Activated CD4-positive, alpha-beta T cell treated with anti-CD3 and anti-CD28 coated beads, Interleukin-2, amount 50 U/mL, for 4 hours (primary cell): ENCODE data around the gene SCAMP5.

ENCODE experiments used
- DNase-seq, 2 experiments: peaks; one replicate each; pipeline ENCODE4 v3.0.0-alpha.2; 2020

Gene SCAMP5

DNA sequence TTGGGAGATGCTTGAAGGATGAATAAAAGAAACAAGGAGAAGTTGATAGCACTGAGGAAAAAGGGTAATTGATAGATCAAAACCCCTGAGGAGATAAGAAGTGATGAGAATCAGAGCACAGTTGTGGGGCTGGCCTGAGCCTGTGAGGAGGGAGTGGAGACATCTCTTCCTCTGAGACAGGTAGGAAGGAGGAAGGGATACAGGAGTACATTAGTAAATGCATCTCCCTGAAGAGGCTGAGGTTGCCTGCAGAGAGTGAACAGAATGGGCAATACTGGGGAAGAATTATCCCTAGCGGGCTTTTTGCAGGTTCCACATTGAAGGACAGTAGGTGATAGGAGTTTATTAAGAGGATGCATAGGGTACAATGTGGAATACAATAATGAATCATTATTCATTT, 17.3 kb upstream of the SCAMP5 start:
- DNase-seq: no peak

DNA sequence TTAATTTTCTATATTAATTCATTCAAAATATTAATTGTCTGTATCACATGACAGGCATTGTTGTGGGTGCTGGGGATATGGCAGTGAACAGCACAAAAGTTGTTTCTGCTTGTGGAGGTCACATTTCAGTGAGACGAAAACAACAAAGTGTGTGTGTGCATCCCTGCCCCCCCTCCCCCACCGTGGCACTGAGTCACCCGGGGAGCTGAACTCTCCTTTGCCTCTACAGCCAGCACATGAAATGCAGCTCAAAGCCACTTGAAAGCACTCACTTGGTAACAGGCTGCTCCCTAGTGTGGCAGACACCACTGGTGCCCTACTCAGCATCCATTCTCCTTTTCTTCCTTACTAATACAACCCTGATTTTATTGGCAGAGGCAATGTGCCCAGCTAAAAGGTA, 16.9 kb upstream of the SCAMP5 start:
- peak in 1 of 2 experiments; percentile 31 for DNase-seq

DNA sequence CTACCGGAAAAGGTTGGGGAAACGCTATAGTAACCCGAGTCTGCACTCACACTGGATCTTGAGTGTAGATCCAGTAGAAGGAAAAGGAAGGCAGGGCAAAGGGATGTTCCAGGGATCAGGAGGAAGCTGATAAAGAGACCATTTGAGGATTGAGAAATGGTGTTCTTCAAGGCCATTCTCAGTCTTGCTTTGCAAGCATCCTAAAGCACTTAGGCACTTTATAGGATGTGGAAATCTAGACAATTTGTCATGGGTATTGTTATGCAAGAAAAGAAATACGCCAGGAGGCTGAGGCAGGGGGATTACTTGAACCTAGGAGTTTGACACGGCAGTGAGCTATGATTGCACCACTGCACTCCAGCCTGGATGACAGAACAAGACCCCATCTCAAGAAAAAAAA, 13.2 kb upstream of the SCAMP5 start:
- no peak for DNase-seq

DNA sequence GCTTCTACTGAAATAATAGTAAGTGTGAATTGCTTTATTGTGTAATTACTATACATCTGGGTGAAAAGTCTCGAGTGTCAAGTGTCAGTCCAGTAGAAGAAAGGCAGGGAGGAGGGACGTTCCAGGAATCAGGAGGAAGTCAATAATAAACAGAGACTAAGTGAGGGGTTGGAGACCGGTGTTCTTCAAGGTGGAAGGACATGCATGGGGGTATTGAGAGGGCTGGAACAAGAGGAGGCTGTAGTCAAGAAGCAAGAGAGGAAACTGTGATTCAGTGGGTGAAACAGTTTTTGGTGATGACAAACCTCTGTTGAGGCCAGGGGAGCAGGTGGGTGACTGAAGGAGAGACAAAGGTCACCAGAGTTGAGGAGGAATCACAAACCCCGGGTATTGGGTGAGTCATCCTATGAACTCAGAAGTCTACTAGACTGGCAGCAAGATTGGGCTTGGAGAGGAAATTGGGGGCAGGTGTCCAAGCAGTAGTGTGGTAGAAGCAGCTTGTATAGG, 11.6 kb upstream of the SCAMP5 start:
- DNase-seq: peak; percentile 10 to 25

DNA sequence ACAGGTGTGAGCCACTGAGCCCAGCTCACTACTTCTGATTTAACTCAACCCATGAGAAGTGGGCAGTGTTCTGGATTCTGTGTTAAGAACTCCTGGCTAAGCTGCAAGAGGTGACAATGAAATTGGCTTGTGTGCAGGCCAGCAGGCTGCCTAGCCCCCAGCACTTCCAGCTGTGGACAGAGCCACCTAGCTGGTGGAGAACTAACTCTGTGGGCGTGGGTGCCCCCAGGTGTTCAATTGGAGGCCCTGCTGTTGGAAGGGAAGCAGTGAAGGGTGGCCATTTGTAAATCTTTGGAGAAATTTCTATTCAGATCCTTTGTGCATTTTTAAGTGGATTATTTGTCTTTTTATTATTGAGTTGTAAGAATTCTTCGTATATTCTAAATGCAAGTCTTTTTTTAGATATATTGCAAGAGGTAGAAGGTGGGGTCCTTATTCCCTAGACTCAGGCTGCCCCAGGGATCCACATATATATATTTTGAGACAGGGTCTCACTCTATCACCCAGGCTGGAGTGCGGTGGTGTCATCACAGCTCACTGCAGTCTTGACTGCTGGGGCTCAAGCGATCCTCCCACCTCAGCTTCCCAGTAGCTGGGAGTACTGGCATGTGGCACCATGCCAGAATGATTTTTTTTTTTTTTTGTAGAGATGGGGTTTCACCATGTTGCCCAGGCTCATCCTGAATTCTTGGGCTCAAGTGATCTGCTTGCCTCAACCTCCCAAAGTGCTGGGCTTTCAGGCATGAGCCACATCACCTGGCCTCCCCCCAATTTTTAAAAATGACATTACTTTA, 7.2 kb upstream of the SCAMP5 start:
- peak in 1 of 2 experiments; percentile 9 for DNase-seq

DNA sequence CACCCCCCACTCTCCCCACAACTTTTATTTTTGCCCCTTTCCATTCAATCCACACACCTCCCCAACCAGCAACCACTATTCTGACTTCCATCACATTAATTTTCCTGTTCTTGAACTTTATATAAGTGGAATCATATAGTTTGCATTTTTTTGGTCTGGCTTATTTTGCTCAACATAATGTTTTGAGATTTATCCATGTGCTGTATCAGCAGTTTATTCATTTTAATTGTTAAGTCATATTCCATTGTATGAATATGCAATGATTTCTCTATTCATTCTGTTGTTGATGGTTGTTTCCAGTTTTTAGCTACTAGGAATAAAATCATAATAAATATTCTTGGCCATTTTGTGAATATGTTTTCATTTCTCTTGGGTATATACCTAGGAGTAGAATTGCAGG, 5.8 kb upstream of the SCAMP5 start:
- no peak for DNase-seq

DNA sequence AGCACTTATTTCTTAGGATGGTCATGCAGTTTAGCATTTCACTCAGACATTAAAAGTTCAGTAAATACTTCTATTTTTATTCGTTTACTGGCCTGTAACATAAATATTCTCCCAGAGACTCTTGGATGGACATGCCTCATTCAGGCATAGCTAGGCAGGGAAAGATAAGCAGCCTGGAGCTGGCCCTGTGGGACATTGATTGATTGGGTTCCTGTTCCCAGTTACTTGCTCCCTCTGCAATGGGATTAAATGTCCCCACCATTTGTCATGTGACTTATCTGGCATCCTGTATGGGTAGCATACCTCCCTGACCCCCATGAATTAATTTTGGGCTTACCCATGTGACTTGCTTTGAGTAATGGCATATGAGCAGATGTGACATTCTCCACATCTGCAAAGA, 2.7 kb upstream of the SCAMP5 start:
- no peak for DNase-seq

DNA sequence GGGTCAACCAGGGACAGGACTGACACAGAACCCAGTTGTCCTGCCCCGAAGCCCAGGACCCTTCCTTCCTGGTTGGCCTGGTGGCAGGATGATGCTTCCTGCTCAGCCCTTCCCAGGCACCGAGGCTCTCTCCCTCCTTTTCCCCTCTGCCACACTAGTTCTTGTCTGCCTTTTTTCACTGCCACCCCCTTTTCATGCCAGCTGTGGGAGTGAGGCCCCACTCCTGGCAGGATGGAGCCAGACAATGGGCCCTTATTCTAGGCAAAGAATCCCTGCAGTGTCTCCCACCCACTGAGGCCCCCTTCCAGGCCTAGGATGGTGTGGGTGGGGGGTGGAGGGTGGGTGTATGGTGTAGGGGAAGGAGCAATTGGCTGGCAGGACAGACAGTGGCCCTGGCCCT, 1.1 kb upstream of the SCAMP5 start:
- DNase-seq: no peak

DNA sequence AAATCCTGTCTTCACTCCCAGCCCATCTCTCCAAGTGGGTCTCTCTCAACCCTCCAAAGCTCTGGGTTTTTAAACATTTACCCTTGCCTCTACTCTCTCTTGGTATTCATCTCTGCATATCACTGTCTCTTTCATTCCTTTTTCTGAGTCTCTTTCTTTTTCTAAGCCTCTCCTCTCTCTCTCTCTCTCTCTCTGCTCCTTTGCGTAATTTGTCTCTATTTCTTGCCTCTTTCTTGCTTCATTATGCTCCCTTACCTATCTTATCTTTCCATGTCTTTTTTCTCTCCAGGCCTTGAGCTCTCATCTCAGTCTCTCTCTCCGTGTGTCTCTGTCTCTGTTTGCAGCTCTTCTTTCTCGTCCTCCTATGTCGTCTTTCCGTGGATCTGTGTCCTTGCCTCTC, 678 bp upstream of the SCAMP5 start:
- no peak for DNase-seq

DNA sequence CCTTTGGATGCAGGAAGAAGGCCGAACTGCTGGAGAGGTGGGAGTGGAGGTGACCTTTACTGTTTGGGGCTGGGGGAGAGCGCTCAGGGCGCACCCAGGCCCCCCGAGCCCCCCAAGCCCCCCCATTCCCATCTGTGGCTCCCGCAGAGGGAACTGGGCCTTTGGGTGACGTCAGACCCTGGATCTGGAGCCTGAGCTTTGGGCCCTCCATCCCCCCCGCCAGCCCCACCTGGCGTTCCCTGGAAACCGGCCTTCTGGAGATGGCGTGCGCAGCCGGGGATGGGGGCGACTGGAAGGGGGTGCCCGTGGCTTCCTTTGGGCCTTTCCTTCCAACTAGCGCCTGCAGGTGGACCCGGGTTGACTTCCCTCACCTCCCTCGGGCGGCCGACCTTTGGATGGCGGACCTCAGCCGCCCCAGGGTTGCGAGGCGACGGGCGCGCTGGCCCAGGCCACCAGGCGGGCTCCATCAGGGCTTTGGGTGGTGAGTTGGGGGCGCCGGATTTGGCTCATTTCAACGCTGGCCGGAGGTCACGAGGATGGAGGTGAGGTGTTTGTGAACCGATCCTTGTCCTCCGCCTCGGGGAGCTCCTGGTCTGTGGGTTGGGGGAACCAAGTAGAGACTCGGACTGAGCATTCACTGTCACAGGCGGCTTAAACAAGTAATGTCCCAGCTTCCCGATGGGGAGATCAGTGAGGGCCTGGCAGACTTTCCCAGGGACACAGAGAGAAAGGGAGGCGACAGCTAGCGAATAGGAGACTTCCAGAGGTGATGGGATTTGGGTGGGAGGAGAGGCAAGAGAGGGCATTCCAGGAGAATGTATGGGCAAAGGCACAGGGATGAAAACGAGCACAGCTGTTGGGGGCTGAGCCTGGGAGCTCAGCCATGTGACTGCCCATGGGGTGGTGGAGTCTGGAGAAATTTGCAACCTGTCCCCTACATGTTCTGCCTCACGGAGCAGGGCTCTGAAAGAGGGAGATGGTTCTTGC, 709 bp downstream of the SCAMP5 start:
- DNase-seq: peak in 1 of 2 experiments; percentile 1

DNA sequence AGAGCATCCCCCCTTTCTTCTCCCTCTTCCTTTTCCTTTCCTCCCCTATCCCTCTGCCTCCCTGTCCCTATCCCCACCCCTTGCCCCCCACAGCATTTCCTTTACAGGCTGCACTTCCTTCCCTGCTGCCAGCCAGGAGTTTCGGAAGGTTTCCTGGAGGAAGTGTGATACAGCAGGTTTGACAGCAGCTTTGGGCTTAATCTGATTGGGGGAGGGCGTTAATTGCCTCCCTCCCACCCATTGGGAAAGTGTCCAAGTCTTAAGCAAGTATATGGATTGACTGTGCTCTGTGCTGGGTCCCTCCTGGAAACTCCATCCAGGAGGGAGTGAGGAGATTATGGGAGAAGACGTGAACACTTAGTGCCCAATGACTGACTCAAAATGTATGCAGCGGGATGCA, 1.8 kb downstream of the SCAMP5 start:
- DNase-seq: no peak

DNA sequence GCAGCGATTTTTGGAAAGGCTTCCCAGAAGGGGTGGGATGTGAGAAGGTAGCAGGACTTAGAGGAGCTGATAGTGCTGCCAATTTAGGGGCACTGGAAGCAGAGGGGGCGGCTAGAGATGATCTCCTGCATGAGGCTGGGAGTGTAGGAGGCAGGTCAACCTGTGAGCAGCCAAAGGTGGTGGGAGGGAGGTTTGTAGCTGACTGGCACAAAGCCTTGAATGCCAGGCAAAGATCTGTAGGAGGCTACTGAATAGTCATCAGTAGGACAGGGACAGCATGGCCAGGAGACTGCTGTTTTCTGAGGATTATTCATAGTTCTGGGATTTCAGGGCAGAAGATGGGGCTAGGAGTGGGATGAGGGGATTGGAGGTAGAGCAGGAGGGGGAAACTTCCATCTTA, 2.2 kb downstream of the SCAMP5 start:
- no peak for DNase-seq

DNA sequence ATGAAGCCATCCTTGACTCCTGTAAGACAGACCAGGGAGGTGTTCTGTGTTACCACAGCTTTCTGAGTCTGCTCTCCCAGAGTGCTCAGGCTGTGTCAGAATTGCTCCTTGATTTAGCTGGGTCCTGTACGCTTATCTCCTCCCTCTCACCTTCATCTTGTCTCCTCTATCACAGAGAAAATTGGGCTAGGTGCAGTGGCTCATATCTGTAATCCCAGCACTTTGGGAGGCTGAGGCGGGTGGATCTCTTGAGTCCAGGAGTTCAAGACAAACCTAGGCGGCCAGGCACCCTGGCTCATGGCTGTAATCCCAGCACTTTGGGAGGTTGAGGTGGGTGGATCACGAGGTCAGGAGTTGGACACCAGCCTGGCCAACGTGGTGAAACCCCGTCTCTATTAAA, 5.9 kb downstream of the SCAMP5 start:
- no peak for DNase-seq

DNA sequence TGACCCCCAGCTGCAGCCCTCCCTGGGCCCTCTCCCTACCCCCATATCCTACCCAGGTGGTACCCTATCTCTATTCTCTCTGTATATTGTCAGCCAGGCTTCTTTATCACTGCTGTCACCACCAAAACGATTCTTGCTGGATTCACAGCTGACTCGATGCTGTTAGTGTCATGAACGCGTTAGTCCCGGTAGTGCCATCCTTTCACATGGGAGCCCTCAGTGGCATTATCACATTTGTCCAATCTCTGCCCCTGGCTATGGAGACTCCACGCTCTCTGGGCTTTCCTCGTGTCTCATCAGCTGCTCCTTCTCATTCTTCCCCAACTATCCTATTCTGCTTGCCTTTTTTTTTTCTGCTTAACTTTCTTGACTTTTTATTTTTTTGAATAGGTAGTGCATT, 7.0 kb downstream of the SCAMP5 start:
- DNase-seq: no peak

DNA sequence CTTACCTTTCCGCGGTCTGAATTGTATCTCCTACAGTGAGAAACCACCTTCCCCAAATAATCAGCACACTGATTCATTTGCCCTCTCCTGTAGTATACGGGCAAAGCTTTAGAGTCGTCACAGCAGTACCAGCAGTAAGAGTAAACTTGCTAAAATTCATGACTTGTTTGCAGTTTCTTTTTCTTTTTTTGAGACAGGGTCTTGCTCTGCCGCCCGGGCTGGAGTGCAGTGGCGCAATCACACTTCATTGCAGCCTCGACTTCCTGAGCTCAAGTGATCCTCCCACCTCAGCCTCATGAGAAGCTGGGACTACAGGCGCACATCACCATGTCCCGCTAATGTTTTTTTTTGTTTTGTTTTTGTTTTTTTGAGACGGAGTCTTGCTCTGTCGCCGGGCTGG, 11.9 kb downstream of the SCAMP5 start:
- DNase-seq: no peak

DNA sequence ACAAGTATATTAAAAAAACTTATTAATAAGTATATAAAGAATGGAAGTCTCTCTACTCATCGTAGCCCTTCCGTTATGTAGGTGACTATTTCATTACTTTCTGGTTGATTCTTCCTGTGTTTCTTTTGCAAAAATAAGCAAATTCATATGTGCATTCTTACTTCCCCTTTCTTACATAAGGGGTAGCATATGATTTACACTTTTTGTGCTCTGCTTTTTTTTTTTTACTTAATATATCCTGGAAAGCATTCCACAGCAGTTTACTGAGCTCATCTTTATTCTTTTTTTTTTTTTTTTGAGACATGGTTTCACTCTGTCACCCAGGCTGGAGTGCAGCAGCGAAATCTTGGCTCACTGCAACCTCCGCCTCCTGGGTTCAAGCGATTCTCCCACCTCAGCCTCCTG, 12.9 kb downstream of the SCAMP5 start:
- DNase-seq: no peak

DNA sequence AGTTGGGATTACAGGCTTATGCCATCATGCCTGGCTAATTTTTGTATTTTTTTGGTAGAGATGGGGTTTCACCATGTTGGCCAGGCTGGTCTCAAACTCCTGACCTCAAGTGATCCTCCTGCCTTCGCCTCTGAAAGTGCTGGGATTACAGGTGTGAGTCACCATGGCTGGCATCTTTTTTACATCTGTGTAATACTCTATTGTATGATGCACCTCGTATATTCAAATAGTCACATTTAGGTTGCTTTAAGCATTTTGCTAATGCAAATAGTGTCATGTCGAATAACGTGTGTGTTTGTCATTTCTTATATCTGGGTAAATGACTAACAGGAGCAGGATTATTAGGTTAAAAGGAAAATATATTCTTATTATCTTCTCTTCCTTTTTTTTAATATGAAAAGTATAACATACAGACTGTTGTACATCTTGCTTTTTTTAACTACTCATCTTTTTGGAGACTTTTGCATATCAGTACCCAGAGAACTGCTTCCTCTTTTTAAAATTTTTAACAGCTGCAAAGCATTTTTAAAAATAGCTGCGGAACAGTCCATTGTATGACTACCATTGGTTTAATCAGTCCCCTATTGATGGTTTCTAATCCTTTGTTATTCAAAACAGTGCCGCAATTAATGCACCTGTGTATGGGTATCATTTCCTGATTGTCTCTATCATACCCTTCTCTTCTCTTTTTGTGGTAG, 13.4 kb downstream of the SCAMP5 start:
- no peak for DNase-seq

DNA sequence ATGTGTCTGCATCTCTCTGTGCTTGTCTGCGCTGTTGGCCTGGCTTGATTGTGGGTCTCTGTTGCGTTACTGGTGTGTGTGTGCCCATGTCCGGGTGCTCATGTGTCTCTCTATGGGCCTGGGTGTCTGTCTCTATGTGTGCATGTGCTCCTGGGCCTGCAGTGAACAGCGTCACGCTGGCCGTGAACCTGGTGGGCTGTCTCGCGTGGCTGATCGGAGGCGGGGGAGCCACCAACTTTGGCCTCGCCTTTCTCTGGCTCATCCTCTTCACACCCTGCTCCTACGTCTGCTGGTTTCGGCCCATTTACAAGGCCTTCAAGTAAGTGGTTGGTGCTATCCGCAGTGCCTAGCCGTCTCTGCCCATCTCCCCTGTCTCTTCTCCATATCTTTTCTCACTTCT, 21.1 kb downstream of the SCAMP5 start:
- DNase-seq: no peak

DNA sequence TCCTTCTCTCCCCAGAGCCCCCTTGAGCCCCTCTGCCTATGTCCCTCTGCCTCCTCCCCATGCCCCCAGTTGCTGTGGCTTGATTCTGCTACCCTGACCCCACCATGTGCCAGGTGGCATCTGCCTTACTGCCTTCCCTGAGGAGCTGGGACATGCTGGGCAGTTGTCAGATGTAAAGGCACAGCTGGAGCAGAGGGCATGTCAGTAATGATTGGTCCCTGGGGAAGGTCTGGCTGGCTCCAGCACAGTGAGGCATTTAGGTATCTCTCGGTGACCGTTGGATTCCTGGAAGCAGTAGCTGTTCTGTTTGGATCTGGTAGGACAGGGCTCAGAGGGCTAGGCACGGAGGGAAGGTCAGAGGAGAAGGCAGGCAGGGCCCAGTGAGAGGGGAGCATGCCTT, 24.6 kb downstream of the SCAMP5 start:
- no peak for DNase-seq

DNA sequence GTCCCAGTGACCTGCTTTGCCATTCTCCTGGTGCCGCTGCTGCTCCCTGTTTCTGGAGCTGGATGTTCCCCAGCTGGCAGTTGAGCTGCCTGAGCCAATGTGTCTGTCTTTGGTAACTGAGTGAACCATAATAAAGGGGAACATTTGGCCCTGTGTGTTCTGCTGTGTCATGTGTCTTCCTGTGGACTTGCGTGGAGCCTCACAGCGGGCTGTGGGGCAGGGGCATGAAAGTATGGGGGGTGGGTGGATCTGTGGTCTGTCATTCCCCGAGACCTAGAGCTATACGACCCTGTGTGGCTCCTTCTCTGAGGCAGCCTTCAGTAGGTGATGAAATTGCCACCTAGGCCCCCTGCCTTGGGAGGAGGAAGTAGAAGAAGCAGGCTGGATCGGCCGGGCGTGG, 26.0 kb downstream of the SCAMP5 start:
- no peak for DNase-seq

DNA sequence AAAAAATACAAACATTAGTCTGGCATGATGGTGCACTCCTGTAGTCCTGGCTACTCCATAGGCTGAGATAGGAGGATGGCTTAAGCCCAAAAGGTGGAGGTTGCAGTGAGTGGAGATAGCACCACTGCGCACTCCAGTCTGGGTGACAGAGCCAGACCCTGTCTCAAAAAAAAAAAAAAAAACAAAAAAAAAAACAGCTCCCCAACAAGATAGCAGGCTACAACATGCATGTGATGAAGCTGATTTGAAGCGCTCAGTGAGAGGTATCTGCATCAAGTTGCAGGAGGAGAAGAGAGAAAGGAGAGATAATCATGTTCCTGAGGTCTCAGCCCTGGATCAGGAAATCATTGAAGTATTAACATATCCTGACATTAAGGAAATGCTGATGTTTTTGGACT, 27.4 kb downstream of the SCAMP5 start:
- no peak for DNase-seq

DNA sequence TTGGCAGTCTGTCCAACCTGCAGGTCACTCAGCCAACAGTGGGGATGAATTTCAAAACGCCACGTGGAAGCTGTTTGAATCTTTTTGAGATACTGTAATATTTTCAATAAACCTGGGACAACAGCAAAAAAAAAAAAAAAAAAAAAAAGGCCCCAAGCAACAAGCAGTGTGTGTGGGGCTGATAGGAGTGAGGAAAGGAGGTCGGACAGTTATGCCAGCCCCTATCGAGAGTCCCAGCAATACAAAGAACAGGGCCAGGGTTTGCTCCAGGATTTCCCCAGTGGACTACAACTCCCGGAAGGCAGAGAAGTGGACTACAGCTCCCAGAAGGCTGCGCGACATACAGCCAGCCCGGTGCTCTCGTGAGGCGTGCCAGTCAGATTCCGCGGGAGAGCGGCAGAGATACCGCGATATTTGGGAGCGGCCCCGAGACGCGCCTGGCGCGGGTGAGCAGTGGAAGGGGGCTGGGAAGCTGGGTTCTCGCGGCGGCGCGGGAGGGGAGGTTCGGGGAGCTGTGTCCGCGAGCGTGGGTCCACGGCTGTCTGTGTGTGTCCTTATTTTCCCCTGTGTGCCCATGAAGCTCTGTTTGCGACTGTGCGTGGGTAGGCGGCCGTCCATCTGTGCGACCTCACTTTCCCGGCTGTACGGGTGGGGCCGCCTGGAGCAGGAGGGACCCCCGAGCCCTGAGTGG, 28.0 kb downstream of the SCAMP5 start, which contains the start of gene PPCDC:
TSS of gene PPCDC (plus strand) at position 410 of the 691 bp plus-strand sequence. CDS start 4,729 bp downstream, outside the sequence.
- peak; percentile 91 to 92 for DNase-seq
